NCI-H748 (cell line): ENCODE results near the gene KCNH1.

Source experiments
- DNase-seq: peaks from one replicate; lab custom pipeline; 2025; ENCODE audit not compliant: unreplicated experiment; lab: John Stamatoyannopoulos, UW

KCNH1 gene

GRCh38 chr1:210882414-210883221 is 251.3 kb downstream of the KCNH1 start:
- no peak for DNase-seq

- no peak for DNase-seq
Measured at GRCh38 chr1:210878564-210878963, 255.4 kb downstream of the KCNH1 start.

GRCh38 chr1:210876275-210876674 is 257.7 kb downstream of the KCNH1 start:
- no peak for DNase-seq

GRCh38 chr1:210866532-210866931 is 267.4 kb downstream of the KCNH1 start:
- no peak for DNase-seq

- no peak for DNase-seq
Measured at GRCh38 chr1:210857705-210858104, 276.2 kb downstream of the KCNH1 start.

GRCh38 chr1:210857146-210857663 is 276.7 kb downstream of the KCNH1 start:
- DNase-seq: no peak

- DNase-seq: peak; percentile 11
Measured at GRCh38 chr1:210855440-210855839, 278.5 kb downstream of the KCNH1 start.

- DNase-seq: no peak
Measured at GRCh38 chr1:210853276-210853675, 280.7 kb downstream of the KCNH1 start.

- DNase-seq: no peak
Measured at GRCh38 chr1:210850556-210850955, 283.4 kb downstream of the KCNH1 start.

GRCh38 chr1:210848474-210848873 is 285.5 kb downstream of the KCNH1 start:
- no peak for DNase-seq

- no peak for DNase-seq
Measured at GRCh38 chr1:210841926-210842625, 291.9 kb downstream of the KCNH1 start.

- DNase-seq: no peak
Measured at GRCh38 chr1:210830034-210831028, 303.6 kb downstream of the KCNH1 start.

GRCh38 chr1:210828996-210829596 is 304.9 kb downstream of the KCNH1 start:
- no peak for DNase-seq

- no peak for DNase-seq
Measured at GRCh38 chr1:210827481-210827880, 306.5 kb downstream of the KCNH1 start.

GRCh38 chr1:210826686-210827085 is 307.3 kb downstream of the KCNH1 start:
- DNase-seq: no peak

- no peak for DNase-seq
Measured at GRCh38 chr1:210822932-210823331, 311.0 kb downstream of the KCNH1 start.

- DNase-seq: no peak
Measured at GRCh38 chr1:210822241-210822640, 311.7 kb downstream of the KCNH1 start.

GRCh38 chr1:210821615-210822014 is 312.3 kb downstream of the KCNH1 start:
- no peak for DNase-seq

- no peak for DNase-seq
Measured at GRCh38 chr1:210819266-210819665, 314.7 kb downstream of the KCNH1 start.
